ENCODE data around the gene TDRKH. TPM values are rescaled to one million over a fixed set of nuclear protein-coding genes. Genes with fewer than 3 reads are reported as not detected.

TDRKH gene
- total and polyA plus RNA-seq, 2 experiments from 2014 or later: 7.8 to 12.9 TPM

- Histone ChIP-seq H3K4me1 (ENCODE audit: low read depth) (peaks cover 18% of the 10 kb centered on the region), H3K27ac (no peak overlapping the region), H3K36me3 (no peaks in the 10 kb centered on the region), H3K27me3 (peaks cover 32% of the 10 kb centered on the region), H3K4me3 (no peak overlapping the region), H3K9me3 (ENCODE audit: low read depth) (no peaks in the 10 kb centered on the region)
- no peak for TF ChIP-seq CTCF (IDR thresholded peaks at IDR 0.05; ENCODE audit: low read depth, low read length)
- DNase-seq (ENCODE audit: low read depth in 1 of 2, low spot score in 1 of 2): no peak
These were observed 66.5 kb downstream of the TDRKH start for GRCh38 chr1:151723726-151724370.

Other genes starting within 250 kb of the TDRKH start
- gene SNX27, start 178.4 kb downstream of the TDRKH start, total RNA-seq: 24.5 and 34.5 TPM in 2 replicates
- 24.4 and 27.6 TPM in 2 replicates for gene SNX27, start 178.4 kb downstream of the TDRKH start, polyA plus RNA-seq
- gene CELF3, start 73.7 kb downstream of the TDRKH start, total RNA-seq: 0.14 and 0.42 TPM in 2 replicates
- gene CELF3, start 73.7 kb downstream of the TDRKH start, polyA plus RNA-seq: not detected in 2 replicates
- not detected in 2 replicates for gene RIIAD1, start 69.0 kb downstream of the TDRKH start, total RNA-seq
- 1.1 TPM in 1 of 2 replicates, not detected in the other for gene RIIAD1, start 69.0 kb downstream of the TDRKH start, polyA plus RNA-seq
- gene MRPL9, start 27.0 kb downstream of the TDRKH start, total RNA-seq: 91.0 and 103 TPM in 2 replicates
- gene MRPL9, start 27.0 kb downstream of the TDRKH start, polyA plus RNA-seq: 107 and 108 TPM in 2 replicates
- not detected in 2 replicates for gene LINGO4, start 14.9 kb upstream of the TDRKH start, total RNA-seq
- gene LINGO4, start 14.9 kb upstream of the TDRKH start, polyA plus RNA-seq: not detected in 2 replicates
- not detected in 2 replicates for gene RORC, start 41.3 kb upstream of the TDRKH start, total RNA-seq
- gene RORC, start 41.3 kb upstream of the TDRKH start, polyA plus RNA-seq: not detected in 2 replicates
- gene C2CD4D, start 49.3 kb upstream of the TDRKH start, total RNA-seq: not detected in 2 replicates
- gene C2CD4D, start 49.3 kb upstream of the TDRKH start, polyA plus RNA-seq: 0.41 and 0.44 TPM in 2 replicates
- gene THEM5, start 63.2 kb upstream of the TDRKH start, total RNA-seq: not detected in 2 replicates
- not detected in 2 replicates for gene THEM5, start 63.2 kb upstream of the TDRKH start, polyA plus RNA-seq
- 26.8 and 37.5 TPM in 2 replicates for gene THEM4, start 119.0 kb upstream of the TDRKH start, total RNA-seq
- gene THEM4, start 119.0 kb upstream of the TDRKH start, polyA plus RNA-seq: 42.6 and 61.9 TPM in 2 replicates
- 14.6 and 19.3 TPM in 2 replicates for gene S100A10, start 203.4 kb upstream of the TDRKH start, total RNA-seq
- gene S100A10, start 203.4 kb upstream of the TDRKH start, polyA plus RNA-seq: 58.9 and 103 TPM in 2 replicates
- gene S100A11, start 246.5 kb upstream of the TDRKH start, total RNA-seq: 22.5 and 29.6 TPM in 2 replicates
- 111 and 122 TPM in 2 replicates for gene S100A11, start 246.5 kb upstream of the TDRKH start, polyA plus RNA-seq